T-helper 2 cell treated with Interferon-gamma antibody and Interleukin-4, amounts not matched to agents 100 ng/mL and 5 ng/mL, for 36 hours (primary cell): ENCODE measurements around the gene DLK1. TPM values are rescaled to one million over a fixed set of nuclear protein-coding genes. Genes with fewer than 3 reads are reported as not detected.

ENCODE experiments used
- intact Hi-C: fragments of 100-400 bp; cut with micrococcal nuclease; formaldehyde crosslinking; loops from one replicate; pipeline ENCODE4 v1.15.1; 2023
- total RNA-seq: library from RNA; stranded (reverse); gene quantifications from 2 replicates; pipeline ENCODE4 v1.2.3, GENCODE V29; 2022

Gene DLK1
- total RNA-seq, 1 donor from 2014 or later = not detected

DNA sequence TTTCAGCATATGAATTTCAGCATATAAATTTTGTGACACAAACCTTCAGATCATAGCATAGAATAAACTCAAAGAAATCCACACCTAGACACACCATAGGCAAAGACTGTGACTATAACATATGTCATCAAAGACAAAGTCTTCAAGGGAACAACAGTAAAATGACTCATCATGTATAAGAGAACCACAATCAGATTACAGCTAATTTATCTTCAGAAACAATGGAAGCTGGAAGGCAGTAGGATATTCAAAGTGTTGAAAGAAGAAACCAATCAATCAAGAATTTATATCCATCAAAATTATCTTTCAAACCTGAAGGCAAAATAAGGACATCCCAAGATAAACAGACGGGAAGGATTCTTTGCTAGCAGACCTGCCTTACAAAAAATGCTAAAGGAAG, 29.0 kb downstream of the DLK1 start:
- intact Hi-C loops = no loop called here

GRCh38 chr14:100761481-100761880, 34.8 kb downstream of the DLK1 start:
- intact Hi-C loops = no loop called here

DNA sequence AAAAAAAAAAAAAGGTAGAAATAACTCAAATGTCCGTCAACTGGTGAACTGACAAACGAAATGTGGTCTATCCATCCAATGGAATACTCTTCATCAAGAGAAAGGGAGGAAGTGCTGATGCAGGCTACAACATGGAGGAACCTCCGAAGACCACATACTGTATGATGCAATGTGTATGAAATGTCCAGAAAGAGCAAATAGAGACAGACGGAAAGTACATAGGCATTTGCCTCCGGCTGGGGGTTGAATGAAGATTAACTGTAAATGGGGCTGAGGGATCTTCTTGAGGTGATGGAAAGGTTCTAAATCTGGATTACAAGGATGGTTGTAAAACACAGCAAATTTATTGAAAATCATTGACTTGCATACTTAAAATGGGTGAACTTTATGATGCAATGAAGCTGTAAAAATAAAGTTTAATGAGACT, 35.4 kb downstream of the DLK1 start:
- intact Hi-C loops = no loop called here

DNA sequence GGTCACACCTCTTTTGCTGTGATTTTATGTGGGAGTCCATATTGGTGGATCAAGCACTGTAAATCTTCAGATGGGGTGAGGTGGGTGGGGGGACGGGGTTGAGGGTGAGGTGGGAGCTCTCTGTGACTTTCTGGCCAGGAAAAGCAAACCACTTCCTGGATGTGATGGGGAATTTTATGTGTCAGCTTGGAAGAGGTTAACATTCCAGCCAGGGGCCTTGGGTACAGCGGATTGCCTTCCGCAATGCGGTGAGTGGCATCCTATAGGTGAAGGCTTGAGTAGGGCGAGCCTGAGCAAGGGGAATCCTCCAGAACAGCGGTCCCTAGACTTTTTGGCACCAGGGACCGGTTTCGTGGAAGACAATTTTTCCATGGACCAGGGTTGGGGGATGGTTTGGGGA, 36.2 kb downstream of the DLK1 start:
- intact Hi-C loops = no loop called here

- intact Hi-C loops = no loop called here
Measured at GRCh38 chr14:100764471-100765115, 37.9 kb downstream of the DLK1 start.

DNA sequence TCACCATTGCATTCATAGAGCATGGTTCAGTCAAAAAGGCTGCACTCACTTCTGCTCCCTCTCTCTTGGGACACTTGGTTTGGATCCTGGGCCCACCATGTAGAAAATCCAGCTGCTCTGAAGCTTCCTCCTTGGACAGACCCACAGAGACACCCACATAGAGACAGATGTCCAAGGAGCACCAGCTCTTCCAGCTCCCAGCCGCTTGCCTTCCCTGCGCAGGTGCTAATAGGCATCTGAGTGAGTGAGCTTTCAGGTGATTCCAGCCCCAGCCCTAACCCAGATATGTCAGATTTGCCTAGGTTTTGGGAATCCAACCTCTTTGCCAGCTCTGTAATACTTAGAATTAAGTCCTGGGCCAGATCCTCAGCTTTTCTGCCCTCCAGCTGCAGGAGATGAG, 38.6 kb downstream of the DLK1 start:
- intact Hi-C loops = no loop called here

GRCh38 chr14:100765991-100766390, 39.3 kb downstream of the DLK1 start:
- intact Hi-C loops = no loop called here

DNA sequence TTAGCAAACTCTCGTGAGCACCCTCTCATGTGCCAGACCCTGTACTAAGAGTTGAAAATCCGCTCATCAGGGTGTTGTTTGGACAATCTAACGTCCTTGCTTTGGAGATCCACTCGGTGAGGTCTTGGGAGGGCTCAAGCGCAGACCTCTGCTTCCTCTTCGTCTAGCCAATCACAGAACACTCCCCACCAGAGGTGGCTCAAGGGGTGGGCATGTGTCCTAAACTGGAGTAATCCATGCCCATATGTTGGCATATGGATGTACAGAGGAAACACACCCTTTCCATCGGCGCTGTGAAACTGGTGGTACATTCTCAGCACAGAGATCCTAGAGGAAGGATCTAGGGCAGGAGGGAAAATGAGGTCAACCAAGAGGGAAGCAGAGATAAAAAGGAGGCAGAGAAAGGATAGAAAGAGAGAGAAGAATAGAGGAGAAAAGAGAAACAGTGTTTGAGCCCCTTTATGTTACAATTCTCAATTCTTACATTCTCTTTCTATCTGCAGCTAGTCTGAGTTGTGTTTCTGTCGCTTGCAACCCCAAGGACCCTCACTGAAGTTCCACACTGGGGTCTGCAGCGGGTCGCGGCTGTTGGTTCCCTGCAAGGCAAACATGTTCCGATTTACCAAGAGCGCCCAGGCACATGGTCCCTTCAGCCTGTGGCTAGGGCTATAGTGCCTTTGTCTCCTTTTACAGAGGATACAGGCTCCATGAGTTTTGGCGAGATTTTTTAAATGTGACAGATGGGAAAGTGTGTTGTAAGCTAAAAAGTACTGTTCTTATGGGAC, 40.5 kb downstream of the DLK1 start:
- intact Hi-C loops = no loop called here

DNA sequence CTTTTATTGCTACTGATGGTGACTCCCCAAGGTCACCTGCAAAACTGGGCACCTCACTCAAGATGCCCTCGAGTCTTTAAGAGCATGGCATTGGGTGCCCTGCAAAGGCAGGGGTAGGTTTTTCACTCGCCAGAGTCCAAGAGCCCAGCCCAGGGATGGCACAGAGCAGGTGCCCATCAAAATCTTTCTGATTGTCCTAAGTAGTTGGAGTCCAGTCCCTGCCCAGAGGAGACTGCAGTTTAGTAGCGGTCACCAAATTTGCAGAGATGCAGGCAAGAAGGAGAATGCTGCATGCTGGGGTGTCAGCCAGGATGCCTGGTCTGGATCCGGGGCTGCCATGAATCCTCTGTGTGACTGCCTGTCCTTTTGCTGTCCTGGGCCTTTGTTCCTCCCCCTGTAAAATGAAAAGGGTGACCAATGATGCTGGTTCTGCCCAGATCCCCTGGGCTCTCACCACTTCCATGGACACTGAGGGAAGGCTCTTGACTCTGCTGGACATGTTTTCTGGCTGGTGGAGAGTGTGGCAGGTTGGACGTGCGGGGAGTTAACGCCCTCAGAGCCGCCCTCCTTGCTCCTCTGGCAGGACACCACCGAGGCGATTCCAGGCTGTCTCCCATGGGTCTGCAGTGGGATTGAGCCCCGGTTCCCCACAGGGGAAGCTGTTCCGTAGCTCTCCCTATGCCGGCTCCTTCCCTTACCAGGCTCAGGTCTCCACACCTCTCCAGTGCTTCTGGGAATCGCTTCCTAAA, 41.3 kb downstream of the DLK1 start:
- intact Hi-C loops = no loop called here

DNA sequence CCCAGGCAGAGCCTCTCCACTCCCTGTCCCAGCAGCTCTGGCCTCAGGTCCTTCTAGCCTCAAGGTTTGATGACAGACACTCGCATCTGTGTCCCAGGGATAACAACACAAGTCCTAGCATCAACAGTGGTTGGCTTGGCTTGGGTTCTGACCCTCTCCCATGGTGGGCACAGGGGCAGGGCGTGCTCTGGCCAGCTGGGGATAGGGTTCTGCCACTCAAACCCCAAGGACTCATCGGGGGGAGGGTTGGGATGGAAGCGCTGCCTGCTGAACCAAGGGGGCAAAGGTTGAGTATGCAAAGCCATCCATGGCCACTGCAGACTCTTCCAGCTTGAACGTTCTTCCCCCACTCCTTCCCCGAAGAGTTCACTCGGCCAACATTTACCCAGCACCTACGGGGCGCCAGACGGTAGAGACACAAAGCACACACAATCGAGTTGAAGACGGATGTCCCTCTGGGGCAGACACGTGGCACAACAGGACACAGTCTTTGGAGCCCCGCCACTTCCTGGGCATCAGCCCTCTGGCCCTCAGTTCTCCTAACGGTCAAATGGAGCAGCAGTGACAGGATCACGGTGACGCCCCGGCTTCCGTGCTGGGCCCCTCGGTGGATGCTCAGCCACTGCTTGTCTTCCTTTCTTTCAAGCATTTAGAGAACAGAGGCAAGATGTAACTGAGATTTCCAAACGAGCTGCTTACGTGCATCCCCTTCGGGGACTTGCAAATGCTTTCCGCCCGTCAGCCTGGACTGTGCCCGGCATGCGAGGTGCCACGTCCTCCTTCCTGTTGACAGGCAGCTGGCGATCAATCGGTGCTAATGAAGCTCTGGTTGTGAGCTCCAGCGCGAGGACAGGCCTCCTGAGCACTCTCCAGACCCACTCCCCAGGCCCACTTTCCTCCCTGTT, 42.6 kb downstream of the DLK1 start:
- intact Hi-C loops = no loop called here

GRCh38 chr14:100770046-100770445, 43.4 kb downstream of the DLK1 start:
- intact Hi-C loops = no loop called here

GRCh38 chr14:100770605-100771120, 44.0 kb downstream of the DLK1 start:
- intact Hi-C loops = no loop called here

GRCh38 chr14:100771121-100771800, 44.6 kb downstream of the DLK1 start:
- intact Hi-C loops = no loop called here

DNA sequence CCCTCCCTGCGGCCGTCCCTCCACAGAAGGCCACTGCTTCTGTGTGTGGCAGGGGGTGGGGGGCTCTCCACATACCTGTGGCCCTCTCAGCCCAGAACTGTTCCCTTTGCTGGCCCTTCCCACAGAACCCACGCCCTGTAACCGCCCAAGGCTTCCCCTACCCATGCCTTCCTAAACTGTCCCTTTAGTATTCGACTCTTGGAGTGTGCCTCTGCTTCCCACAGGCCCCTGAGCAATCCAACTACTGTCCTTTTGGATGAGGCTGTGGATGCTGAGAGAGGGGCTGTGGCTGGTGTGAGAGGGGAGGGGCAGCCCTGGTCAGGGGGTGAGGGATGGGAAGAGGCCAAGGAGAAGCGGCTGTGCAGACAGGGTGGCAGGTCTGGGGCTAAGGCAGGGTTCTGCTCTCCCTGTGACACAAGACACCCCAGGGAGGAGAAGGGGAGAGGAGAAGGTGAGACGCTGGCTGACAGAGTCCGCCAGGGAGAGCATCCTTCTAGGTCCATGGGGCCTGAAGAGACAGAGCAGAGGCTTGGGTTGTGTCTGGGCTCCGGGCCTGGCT, 46.0 kb downstream of the DLK1 start:
- intact Hi-C loops = no loop called here

DNA sequence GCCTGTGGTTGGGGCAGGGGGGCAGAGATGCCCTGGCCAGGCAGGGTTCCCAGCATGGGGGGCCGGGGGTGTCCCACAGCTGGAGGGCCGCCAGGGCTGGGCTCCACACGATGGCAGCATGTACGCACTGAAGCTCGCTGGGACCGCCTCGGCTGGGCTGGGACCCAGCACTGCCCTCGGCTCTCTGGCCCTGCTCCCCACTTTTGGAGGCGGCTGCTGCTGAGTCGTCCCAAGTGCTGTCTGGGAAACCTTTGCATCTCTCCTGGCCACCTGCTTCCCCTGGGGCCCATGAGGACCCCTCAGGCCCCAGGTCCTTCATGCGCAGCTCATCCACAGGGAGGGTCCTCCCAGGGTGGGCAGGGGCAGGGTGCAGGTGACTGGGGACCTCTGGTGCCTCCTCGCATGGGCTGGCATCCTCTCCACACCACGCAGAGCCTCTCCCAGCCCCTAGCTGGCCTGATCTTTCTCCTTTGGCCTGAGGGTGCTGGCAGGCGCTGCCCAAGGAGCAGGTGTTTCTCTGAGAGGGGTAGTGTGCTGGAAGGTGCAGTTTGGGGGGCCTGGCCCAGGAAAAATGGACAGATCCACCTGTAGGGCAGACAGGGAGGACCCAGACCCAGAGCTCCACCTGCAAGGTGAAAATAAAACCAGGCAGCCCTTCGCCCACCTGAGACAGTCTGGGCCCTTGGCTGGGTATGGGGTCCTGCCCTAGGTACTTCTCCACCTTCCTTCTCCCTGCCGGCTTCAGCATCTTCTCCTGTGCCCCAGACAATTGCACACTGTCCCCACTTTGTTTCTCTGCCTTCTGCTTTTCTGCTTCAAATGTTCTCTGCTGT, 46.9 kb downstream of the DLK1 start:
- intact Hi-C loops = no loop called here

DNA sequence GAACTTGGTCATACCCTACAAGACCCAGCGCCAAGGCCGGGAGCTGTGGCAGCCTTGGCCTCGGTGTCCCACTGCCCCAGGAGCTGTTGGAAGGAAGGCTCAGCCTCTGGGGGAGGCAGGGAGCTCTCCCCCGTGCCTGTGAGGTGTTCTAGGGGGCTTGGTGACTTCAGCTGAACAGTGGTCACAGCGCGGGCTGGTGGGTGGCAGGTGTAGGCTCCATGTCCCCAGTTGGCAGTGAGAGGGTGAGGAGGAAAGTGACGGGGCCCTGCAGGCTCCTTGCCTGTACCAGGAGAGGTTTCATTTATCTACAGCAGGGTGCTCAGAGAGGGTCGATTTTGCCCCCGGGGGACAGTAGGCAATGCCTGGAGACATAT, 47.5 kb downstream of the DLK1 start:
- intact Hi-C loops = no loop called here

DNA sequence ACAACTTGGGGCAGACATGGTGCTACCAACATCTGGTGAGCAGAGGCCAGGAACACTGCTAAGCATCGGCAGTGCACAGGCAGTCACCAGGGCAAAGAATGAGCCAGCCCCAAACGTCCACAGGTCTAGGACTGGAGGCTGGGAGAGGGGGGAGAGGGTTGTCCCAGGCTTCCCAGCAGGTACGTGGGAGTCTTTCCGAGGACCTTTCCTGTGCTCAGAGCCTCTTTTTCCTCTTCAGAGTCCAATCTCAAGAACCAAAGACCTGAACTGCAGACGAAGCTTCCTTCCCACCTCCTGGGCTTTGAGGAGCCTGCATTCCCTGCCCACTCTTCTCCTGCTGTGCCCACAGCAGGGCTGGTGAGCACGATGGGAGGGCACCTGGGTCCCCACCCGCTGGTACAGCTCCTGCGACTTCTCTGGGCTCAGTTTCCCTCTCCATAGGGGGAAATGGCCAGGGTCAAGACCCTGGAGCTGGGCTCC, 48.7 kb downstream of the DLK1 start:
- intact Hi-C loops = no loop called here

DNA sequence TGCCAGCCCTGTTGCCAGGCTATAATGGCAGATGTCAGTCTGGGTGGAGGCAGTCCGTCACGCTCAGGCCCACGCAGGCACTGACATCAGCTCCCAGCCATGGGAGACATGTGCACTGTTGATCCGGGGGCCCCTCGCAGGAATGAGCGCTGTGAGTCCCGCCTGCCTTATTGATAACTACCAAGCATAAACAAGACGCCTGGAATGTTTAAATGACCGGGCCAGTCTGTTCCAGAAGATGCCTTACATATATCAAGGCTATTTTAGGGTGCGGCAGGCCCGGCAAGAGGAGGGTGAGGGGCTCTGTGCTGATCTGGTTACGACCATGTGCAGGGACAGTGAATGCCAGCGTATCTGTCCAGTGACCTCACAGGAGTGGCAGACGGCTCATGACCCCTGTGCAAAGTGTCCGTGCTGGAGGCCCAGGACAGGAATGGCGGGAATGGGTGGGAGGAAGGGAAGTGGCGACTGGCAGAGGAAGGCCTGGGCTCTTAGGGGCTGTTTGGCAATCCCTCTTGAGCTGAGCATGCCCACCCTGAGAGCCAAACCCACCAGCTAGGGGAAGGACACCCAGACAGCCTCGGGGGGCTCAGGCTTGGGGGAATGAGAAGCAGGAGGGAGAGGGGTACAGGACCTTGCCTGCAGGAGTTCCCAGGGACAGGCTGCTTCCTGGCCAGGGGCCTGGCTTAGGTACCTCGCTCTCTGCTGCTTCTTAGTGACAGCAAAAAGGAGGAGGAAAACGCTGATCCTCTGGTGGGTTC, 49.3 kb downstream of the DLK1 start:
- intact Hi-C loops = no loop called here
